Neuron (in vitro differentiated cells): Measurements from ENCODE around the gene GOLGA6L25.
"Not testable (repeated sequence)": the region's sequence is repeated elsewhere in the genome, so short reads cannot be mapped to it uniquely, and the experiment has no call there.

ENCODE experiments used
- H2AFZ ChIP-seq: one replicate; pipeline ENCODE4 v1.6.1; 2013; ENCODE audit warnings: low read depth, mild to moderate bottlenecking, inconsistent platforms, low read length, moderate library complexity
- H3K27me3 ChIP-seq: one replicate; pipeline ENCODE4 v1.6.1; 2013; ENCODE audit warnings: low read length; ENCODE audit not compliant: insufficient read depth
- H3K36me3 ChIP-seq: one replicate; pipeline ENCODE4 v1.6.1; 2013; ENCODE audit warnings: low read length; ENCODE audit not compliant: insufficient read depth
- H3K4me1 ChIP-seq: one replicate; pipeline ENCODE4 v1.6.1; 2013; ENCODE audit warnings: low read length; ENCODE audit not compliant: insufficient read depth
- H3K4me3 ChIP-seq: 2 replicates; pipeline ENCODE4 v1.5.1; 2013; ENCODE audit warnings: mild to moderate bottlenecking, low read length, moderate library complexity
- H3K9me3 ChIP-seq: one replicate; pipeline ENCODE4 v1.6.1; 2013; ENCODE audit warnings: low read length

The GOLGA6L25 gene

GRCh38 chr15:28602152-28602551 is 48.8 kb downstream of the GOLGA6L25 start:
- not testable (repeated sequence) for H3K36me3 ChIP-seq, H3K27me3 ChIP-seq, H3K4me3 ChIP-seq, H3K9me3 ChIP-seq, H2AFZ ChIP-seq, H3K4me1 ChIP-seq
